Measurements from ENCODE around the gene CITED2.
A peak's percentile ranks its signal among the peaks of the same experiment; 100 is the strongest.

CITED2 gene

DNA sequence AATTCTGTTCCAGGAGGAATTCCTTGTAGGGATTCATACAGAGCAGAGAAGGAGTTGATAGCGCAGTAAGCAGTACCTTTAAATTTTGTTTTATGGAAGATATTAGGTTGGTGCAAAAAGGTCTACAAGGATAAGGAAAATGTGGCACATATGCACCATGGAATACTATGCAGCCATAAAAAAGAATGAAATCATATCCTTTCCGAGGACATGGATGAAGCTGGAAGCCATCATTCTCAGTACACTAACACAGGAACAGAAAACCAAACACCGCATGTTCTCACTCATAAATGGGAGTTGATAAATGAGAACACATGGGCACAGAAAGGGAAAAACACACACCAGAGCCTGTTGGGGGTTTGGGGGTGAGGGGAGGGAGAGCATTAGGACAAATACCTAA is 45.2 kb downstream of the CITED2 start:
- no peak for DNase-seq

DNA sequence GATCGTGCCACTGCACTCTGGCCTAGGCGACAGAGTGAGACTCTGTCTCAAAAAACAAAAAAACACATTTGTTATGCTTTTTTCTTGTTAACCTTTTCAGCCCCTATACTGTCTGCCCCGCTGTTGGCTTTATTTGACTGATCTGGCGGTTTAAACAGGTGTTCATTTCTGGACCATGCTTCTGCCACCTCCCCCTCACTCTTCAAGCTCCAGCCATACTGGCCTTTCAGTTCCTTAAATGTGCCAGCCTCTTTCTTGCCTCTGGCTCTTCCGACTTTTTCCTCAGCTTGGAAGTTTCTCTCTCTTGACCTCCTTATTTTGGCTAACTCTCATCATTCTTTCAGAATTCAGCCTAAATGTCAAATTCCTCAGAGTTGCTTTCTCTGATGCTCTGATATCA is 47.4 kb downstream of the CITED2 start:
- DNase-seq, result no peak

DNA sequence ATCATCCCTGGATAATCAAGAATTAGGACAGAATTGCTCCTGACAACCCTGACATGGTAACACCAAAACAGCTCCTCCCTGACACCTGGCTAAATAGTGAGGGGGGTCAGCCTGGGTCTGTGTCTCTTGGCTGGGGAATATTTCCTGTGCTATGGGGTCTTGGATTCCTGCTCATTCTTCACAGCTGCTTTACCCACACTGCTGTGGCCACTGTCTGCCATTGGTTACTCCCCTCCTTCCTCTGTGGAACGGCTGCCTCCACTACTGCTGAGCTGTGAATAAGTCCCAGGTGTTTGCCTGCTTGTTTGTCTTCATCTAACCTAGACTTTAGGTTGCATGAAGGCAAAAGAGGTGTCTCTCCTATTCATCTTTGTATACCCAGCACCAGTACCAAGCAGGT is 48.8 kb downstream of the CITED2 start:
- no peak for DNase-seq

DNA sequence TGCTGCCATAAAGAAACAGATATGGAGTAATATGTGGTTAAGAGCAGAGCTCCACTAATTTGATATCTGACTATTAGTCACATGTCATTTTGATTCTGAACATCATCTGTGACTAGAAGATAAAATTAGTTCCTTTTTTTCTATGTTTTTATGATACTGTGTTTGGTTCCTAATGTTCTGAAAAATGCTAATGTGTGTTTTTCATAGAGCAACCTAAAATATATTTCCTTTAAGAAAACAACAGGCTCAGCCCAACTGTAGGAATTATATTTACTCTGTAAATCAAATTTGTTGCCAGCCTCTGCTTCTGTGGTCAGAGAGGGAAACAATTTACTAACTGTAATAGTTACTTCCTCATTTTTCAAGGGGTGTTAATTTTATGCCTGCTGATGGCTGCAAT is 49.3 kb downstream of the CITED2 start:
- peak; percentile 73 for DNase-seq

DNA sequence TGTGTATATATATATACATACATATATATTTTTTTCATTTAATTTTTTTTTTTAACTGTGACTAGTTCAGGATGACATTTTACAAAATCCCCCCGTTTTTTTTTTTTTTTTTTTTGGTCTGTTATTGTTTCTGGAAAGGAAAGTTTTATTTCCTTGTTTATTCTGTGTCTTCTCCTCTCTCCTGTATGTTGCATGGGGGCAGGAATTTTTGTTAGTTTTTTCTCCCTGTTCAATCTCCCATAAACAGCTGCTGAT is 50.2 kb downstream of the CITED2 start:
- DNase-seq, result no peak

DNA sequence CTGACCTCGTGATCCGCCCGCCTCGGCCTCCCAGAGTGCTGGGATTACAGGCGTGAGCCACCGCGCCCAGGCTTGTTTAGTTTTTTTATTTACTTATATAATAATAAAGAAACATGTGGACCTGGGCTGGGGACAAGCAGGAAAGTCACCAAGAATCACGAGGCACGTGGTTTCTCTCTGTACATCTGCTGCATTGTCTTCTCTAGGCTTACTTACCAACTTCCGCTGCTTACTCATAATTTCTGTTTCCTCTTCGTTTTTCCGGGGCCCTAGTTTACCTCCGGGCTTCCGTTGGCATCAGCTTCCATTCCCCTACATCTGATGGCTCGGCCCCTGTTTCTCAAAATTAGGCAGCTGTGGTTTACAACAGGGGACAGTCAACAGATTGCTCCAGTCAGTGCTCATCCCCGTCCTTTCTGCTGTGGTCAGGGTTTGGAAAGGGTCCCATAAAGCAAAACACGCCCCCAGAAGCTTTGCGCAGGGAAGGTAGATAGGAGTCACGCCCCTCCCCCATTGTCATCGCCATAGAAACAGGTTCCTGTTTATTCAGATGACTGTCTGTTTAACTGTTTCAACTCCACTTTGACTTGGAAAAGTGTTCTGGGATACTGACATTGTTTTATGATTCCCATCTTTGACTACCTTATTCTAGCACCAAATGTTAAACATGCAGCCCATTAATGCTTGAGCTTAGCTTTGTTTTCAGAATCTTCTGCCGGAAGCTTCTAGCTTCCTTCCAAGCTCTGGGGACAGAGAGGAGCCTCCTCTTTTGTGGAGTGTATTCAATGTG is 50.7 kb downstream of the CITED2 start:
- DNase-seq, result peak; percentile 80
